OCI-M2 (cell line): ENCODE measurements around the gene OSMR.

ENCODE experiments used
- DNase-seq: peaks from one replicate; lab custom pipeline; 2025; ENCODE audit not compliant: unreplicated experiment; lab: John Stamatoyannopoulos, UW

OSMR gene

GRCh38 chr5:38923661-38924451 is 78.0 kb downstream of the OSMR start:
- no peak for DNase-seq

- DNase-seq = no peak
Observed at GRCh38 chr5:38925154-38925925, 79.5 kb downstream of the OSMR start.

- no peak for DNase-seq
Observed at GRCh38 chr5:38926121-38926520, 80.3 kb downstream of the OSMR start.

- DNase-seq = no peak
Observed at GRCh38 chr5:38927470-38927869, 81.7 kb downstream of the OSMR start.

- no peak for DNase-seq
Observed at GRCh38 chr5:38929838-38930237, 84.0 kb downstream of the OSMR start.

GRCh38 chr5:38931731-38932130 is 85.9 kb downstream of the OSMR start:
- no peak for DNase-seq

- DNase-seq = no peak
Observed at GRCh38 chr5:38932854-38933408, 87.1 kb downstream of the OSMR start.

- DNase-seq = no peak
Observed at GRCh38 chr5:38935437-38935836, 89.6 kb downstream of the OSMR start.

- no peak for DNase-seq
Observed at GRCh38 chr5:38936269-38936668, 90.5 kb downstream of the OSMR start.

- DNase-seq = no peak
Observed at GRCh38 chr5:38938424-38938823, 92.6 kb downstream of the OSMR start.

- DNase-seq = no peak
Observed at GRCh38 chr5:38938973-38939372, 93.2 kb downstream of the OSMR start.

GRCh38 chr5:38940230-38940858 is 94.5 kb downstream of the OSMR start:
- DNase-seq = no peak

GRCh38 chr5:38941912-38942311 is 96.1 kb downstream of the OSMR start:
- DNase-seq = no peak

GRCh38 chr5:38944282-38944681 is 98.5 kb downstream of the OSMR start:
- DNase-seq = no peak

GRCh38 chr5:38948501-38948900 is 102.7 kb downstream of the OSMR start:
- no peak for DNase-seq

GRCh38 chr5:38953426-38954012 is 107.7 kb downstream of the OSMR start:
- no peak for DNase-seq

GRCh38 chr5:38961691-38962090 is 115.9 kb downstream of the OSMR start:
- no peak for DNase-seq

- no peak for DNase-seq
Observed at GRCh38 chr5:38968665-38969064, 122.9 kb downstream of the OSMR start.

GRCh38 chr5:38978036-38978435 is 132.2 kb downstream of the OSMR start:
- DNase-seq = no peak

- no peak for DNase-seq
Observed at GRCh38 chr5:38979535-38979934, 133.7 kb downstream of the OSMR start.
